K562 (cell line): ENCODE data around the gene HARS1. TPM values are rescaled to one million over a fixed set of nuclear protein-coding genes. Genes with fewer than 3 reads are reported as not detected.

Experiments
- DACH1 ChIP-seq: fragments of 450-650 bp; IDR thresholded peaks from 2 replicates; pipeline ENCODE4 v1.6.1; 2018; ENCODE audit not compliant: partially characterized antibody
- EGR1 ChIP-seq: fragments of 450-650 bp; conservative IDR thresholded peaks from 2 replicates; pipeline ENCODE4 v1.6.1; 2017; ENCODE audit warnings: mild to moderate bottlenecking
- ETV5 ChIP-seq: sonication (generic); formaldehyde crosslinking; IDR thresholded peaks from 2 replicates; pipeline ENCODE4 v1.4.0; 2020; ENCODE audit warnings: low read depth, mild to moderate bottlenecking, missing genetic modification reagents
- FUS ChIP-seq: fragments of 200-400 bp; formaldehyde crosslinking; optimal IDR thresholded peaks from 2 replicates; pipeline ENCODE3; 2017; ENCODE audit warnings: low read depth, low read length
- MEF2A ChIP-seq: IDR thresholded peaks from 2 replicates; pipeline ENCODE4 v1.6.1; 2011; ENCODE audit warnings: low read depth, mild to moderate bottlenecking, low read length, moderate library complexity; ENCODE audit not compliant: control insufficient read depth
- NCOA6 ChIP-seq: fragments of 450-650 bp; IDR thresholded peaks from 2 replicates; pipeline ENCODE4 v1.6.1; 2017; ENCODE audit warnings: mild to moderate bottlenecking
- SLC30A9 ChIP-seq: fragments of 250-450 bp; sonication (Bioruptor Pico); IDR thresholded peaks from 2 replicates; pipeline ENCODE4 v1.8.0; 2022; ENCODE audit warnings: mild to moderate bottlenecking, moderate library complexity
- TARDBP ChIP-seq: fragments of 450-650 bp; IDR thresholded peaks from 2 replicates; pipeline ENCODE4 v1.6.1; 2016
- ZNF146 ChIP-seq: IDR thresholded peaks from one replicate; pipeline ENCODE4 v1.6.1; 2018; ENCODE audit warnings: missing compliant biosample characterization; ENCODE audit not compliant: unreplicated experiment
- ZNF197 ChIP-seq: fragments of 200-800 bp; sonication (Bioruptor generic); IDR thresholded peaks from 2 replicates; pipeline ENCODE4 v1.6.1; 2016; ENCODE audit warnings: low read depth, missing genetic modification characterization, missing compliant biosample characterization
- ZNF384 ChIP-seq: IDR thresholded peaks from 2 replicates; pipeline ENCODE4 v1.6.1; 2012; ENCODE audit warnings: low read depth, low read length, improper control_type of control experiment
- polyA plus RNA-seq, 8 experiments: library from polyadenylated mRNA; depleted of rRNA in 4 of 8; stranded (reverse) in 5 of 8; unstranded in 3 of 8; fragments of >200 nt; fragmentation: Nextera tagmentation in 2 of 8; fragmentation: Illumina TruSeq in 1 of 8; extraction: Ambion mirVana in 2 of 8; extraction: Trizol in 1 of 8; gene quantifications; 2 replicates each; pipeline versions ENCODE4 v1.2.1 to v1.2.3, GENCODE V29; 2011 to 2014; ENCODE audit warnings: inconsistent platforms in 1 of 8, missing spikeins in 1 of 8
- total RNA-seq, 7 experiments: library from RNA; depleted of rRNA in 6 of 7; stranded (reverse); fragments of >200 nt in 6 of 7; fragmentation: Illumina TruSeq in 2 of 7; extraction: Trizol in 2 of 7; gene quantifications; 2 replicates each; pipeline versions ENCODE4 v1.2.1 to v1.2.3, GENCODE V29; 2011 to 2021; ENCODE audit warnings: low replicate concordance in 1 of 7
- TF ChIP-seq, protein P1 (sequence below): sonication (generic); formaldehyde crosslinking; IDR thresholded peaks from 2 replicates; pipeline ENCODE4 v1.8.0; 2022; ENCODE audit warnings: mild to moderate bottlenecking, missing genetic modification reagents
- TF ChIP-seq, protein P2 (sequence below), 3 experiments: fragments of 200-800 bp in 1 of 3; fragments of 250-450 bp in 1 of 3; fragments of 450-650 bp in 1 of 3; sonication (Bioruptor Pico) in 1 of 3; sonication (Bioruptor generic) in 1 of 3; formaldehyde crosslinking in 1 of 3; IDR thresholded peaks; 2 replicates each; pipeline versions ENCODE4 v1.6.1 to v1.8.0; 2016 to 2022; ENCODE audit warnings: mild to moderate bottlenecking in 2 of 3, missing genetic modification characterization in 2 of 3, missing compliant biosample characterization in 1 of 3, moderate library complexity in 1 of 3
- TF ChIP-seq, protein P3 (sequence below): fragments of 450-650 bp; IDR thresholded peaks from 2 replicates; pipeline ENCODE4 v1.7.1; 2018; ENCODE audit warnings: mild to moderate bottlenecking, low read depth; ENCODE audit not compliant: partially characterized antibody
- TF ChIP-seq, protein P4 (sequence below): sonication (generic); formaldehyde crosslinking; IDR thresholded peaks from 2 replicates; pipeline ENCODE4 v1.5.0; 2020; ENCODE audit warnings: missing genetic modification reagents

Gene HARS1
- total and polyA plus RNA-seq, 9 of the 15 experiments (the other 6 are each of a cell fraction or from before 2014, with no cell fraction given) = 13.5 to 88.5 (median 75.2) TPM

DNA sequence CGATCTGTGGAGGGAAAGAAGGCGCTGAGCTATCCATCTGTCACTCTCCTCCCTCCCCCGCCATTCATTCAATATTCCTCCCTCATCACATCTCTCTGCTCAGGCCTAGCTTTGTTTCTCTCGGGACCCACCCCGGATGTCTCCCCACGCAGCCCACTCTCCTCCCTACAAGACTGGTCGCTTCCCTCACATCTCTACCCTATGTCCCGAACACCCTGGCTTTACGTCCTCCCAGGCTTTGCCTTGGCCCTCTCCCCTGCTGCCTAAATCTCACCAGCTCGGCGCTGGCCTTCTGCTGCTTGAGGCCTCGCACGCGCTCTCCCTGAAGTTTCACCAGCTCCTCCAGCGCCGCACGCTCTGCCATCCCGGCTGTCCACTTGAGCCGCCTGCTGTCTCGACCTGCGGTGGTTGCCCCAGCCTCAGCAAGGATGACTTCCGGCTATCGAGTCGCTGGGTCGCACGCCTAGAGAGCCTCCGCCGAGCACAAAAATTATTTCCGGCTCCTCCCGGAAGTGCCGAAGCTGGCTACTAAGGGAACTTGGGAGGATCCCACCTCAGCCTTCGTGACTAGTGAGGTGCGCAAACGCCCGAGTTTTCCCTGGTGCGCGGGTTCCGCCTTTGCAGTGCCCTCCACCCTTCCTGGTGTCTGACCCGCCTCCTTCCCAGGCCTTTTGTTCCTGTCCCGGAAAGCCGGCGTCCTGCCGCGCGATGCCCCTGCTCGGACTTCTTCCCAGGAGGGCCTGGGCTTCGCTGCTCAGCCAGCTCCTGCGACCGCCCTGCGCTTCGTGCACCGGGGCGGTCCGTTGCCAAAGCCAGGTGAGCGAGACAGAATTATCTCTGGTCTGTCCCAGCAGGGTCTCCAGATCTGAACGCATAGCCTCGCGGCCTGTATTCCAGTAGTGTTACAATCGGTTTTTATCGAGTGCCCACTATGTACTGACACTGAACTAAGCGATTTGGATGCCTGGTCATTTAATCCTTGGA lies at the start of gene HARS1, which contains the start of gene HARS2 (continued):
- TF ChIP-seq, protein P1, sequence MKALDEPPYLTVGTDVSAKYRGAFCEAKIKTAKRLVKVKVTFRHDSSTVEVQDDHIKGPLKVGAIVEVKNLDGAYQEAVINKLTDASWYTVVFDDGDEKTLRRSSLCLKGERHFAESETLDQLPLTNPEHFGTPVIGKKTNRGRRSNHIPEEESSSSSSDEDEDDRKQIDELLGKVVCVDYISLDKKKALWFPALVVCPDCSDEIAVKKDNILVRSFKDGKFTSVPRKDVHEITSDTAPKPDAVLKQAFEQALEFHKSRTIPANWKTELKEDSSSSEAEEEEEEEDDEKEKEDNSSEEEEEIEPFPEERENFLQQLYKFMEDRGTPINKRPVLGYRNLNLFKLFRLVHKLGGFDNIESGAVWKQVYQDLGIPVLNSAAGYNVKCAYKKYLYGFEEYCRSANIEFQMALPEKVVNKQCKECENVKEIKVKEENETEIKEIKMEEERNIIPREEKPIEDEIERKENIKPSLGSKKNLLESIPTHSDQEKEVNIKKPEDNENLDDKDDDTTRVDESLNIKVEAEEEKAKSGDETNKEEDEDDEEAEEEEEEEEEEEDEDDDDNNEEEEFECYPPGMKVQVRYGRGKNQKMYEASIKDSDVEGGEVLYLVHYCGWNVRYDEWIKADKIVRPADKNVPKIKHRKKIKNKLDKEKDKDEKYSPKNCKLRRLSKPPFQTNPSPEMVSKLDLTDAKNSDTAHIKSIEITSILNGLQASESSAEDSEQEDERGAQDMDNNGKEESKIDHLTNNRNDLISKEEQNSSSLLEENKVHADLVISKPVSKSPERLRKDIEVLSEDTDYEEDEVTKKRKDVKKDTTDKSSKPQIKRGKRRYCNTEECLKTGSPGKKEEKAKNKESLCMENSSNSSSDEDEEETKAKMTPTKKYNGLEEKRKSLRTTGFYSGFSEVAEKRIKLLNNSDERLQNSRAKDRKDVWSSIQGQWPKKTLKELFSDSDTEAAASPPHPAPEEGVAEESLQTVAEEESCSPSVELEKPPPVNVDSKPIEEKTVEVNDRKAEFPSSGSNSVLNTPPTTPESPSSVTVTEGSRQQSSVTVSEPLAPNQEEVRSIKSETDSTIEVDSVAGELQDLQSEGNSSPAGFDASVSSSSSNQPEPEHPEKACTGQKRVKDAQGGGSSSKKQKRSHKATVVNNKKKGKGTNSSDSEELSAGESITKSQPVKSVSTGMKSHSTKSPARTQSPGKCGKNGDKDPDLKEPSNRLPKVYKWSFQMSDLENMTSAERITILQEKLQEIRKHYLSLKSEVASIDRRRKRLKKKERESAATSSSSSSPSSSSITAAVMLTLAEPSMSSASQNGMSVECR = peak; percentile 95
- TF ChIP-seq ZNF197 (CRISPR knock-in tag) (no peak), TARDBP (no peak), MEF2A (no peak), DACH1 (no peak), NCOA6 (no peak), EGR1 (peak; percentile 67), FUS (no peak), SLC30A9 (CRISPR knock-in tag) (no peak), ETV5 (CRISPR knock-in tag) (peak; percentile 97), ZNF146 (CRISPR knock-in tag) (no peak), ZNF384 (no peak)
- TF ChIP-seq, protein P2, sequence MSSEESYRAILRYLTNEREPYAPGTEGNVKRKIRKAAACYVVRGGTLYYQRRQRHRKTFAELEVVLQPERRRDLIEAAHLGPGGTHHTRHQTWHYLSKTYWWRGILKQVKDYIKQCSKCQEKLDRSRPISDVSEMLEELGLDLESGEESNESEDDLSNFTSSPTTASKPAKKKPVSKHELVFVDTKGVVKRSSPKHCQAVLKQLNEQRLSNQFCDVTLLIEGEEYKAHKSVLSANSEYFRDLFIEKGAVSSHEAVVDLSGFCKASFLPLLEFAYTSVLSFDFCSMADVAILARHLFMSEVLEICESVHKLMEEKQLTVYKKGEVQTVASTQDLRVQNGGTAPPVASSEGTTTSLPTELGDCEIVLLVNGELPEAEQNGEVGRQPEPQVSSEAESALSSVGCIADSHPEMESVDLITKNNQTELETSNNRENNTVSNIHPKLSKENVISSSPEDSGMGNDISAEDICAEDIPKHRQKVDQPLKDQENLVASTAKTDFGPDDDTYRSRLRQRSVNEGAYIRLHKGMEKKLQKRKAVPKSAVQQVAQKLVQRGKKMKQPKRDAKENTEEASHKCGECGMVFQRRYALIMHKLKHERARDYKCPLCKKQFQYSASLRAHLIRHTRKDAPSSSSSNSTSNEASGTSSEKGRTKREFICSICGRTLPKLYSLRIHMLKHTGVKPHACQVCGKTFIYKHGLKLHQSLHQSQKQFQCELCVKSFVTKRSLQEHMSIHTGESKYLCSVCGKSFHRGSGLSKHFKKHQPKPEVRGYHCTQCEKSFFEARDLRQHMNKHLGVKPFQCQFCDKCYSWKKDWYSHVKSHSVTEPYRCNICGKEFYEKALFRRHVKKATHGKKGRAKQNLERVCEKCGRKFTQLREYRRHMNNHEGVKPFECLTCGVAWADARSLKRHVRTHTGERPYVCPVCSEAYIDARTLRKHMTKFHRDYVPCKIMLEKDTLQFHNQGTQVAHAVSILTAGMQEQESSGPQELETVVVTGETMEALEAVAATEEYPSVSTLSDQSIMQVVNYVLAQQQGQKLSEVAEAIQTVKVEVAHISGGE (CRISPR knock-in tag; IDR thresholded peaks at IDR 0.05) = peak; percentile 54 to 94 (median 73); a peak in 5 of 6 replicates
- TF ChIP-seq, protein P3, sequence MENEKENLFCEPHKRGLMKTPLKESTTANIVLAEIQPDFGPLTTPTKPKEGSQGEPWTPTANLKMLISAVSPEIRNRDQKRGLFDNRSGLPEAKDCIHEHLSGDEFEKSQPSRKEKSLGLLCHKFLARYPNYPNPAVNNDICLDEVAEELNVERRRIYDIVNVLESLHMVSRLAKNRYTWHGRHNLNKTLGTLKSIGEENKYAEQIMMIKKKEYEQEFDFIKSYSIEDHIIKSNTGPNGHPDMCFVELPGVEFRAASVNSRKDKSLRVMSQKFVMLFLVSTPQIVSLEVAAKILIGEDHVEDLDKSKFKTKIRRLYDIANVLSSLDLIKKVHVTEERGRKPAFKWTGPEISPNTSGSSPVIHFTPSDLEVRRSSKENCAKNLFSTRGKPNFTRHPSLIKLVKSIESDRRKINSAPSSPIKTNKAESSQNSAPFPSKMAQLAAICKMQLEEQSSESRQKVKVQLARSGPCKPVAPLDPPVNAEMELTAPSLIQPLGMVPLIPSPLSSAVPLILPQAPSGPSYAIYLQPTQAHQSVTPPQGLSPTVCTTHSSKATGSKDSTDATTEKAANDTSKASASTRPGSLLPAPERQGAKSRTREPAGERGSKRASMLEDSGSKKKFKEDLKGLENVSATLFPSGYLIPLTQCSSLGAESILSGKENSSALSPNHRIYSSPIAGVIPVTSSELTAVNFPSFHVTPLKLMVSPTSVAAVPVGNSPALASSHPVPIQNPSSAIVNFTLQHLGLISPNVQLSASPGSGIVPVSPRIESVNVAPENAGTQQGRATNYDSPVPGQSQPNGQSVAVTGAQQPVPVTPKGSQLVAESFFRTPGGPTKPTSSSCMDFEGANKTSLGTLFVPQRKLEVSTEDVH = peak; percentile 90
- TF ChIP-seq, protein P4, sequence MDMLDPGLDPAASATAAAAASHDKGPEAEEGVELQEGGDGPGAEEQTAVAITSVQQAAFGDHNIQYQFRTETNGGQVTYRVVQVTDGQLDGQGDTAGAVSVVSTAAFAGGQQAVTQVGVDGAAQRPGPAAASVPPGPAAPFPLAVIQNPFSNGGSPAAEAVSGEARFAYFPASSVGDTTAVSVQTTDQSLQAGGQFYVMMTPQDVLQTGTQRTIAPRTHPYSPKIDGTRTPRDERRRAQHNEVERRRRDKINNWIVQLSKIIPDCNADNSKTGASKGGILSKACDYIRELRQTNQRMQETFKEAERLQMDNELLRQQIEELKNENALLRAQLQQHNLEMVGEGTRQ (CRISPR knock-in tag) = no peak
